Body of pancreas (tissue), 4 donors: ENCODE measurements around the gene RASA3.

ENCODE experiments used
- POLR2A ChIP-seq, 3 donors: fragments of 450-650 bp; IDR thresholded peaks; one replicate each; pipeline ENCODE4 v1.6.1; 2016; ENCODE audit warnings: antibody characterized with exemption in 3 of 3, mild to moderate bottlenecking in 2 of 3
- TF ChIP-seq, protein P1 (sequence below), 7 experiments: fragments of 450-650 bp in 4 of 7; fragments of 200-600 bp in 3 of 7; sonication (generic) in 3 of 7; IDR thresholded peaks; one replicate each; pipeline ENCODE4 v1.5.1; 2016 to 2019; ENCODE audit warnings: antibody characterized with exemption in 7 of 7

DNA sequence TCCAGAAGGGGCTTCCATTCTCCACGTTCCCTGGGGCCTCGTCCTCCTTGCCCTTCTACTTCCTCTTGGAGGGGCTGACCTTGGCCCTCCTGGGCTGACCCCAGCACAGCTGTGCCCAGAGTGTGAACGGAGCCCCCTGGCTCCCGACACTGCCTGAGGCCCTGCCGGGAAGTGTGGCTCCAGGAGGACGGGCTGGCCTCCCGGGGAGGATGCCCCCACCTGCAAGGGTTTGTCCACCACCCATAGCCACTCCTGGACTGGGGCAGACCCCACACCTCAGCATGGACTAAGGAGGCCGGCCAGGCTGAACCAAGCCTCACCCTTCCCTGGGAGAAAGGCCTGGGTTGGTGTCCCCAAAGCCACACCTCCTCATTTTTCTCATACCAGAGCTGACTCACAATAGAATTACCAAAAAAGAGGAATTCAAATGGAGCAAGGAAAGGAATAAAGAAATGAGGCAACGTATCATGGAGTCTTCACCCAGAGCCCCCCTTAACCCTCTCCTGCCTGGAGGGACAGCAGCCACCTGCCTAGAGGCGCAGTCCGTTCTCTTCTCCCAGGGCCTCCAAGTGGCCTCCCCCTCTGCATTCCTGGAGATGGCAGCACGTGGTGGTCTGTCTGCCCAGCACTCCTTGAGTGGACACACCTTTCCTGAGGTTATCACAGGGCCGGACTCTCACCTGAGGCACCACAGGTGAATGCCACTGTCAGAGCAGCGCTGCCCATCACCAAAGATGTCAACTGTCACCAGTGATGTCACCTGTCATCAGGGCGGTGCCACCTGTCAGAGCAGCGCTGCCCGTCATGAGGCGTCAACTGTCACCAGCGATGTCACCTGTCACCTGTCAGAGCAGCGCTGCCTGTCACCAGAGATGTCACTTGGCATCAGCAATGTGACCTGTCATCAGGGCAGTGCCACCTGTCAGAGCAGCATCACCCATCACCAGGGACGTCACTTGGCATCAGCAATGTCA lies 155.4 kb downstream of the RASA3 start:
- TF ChIP-seq, protein P1, sequence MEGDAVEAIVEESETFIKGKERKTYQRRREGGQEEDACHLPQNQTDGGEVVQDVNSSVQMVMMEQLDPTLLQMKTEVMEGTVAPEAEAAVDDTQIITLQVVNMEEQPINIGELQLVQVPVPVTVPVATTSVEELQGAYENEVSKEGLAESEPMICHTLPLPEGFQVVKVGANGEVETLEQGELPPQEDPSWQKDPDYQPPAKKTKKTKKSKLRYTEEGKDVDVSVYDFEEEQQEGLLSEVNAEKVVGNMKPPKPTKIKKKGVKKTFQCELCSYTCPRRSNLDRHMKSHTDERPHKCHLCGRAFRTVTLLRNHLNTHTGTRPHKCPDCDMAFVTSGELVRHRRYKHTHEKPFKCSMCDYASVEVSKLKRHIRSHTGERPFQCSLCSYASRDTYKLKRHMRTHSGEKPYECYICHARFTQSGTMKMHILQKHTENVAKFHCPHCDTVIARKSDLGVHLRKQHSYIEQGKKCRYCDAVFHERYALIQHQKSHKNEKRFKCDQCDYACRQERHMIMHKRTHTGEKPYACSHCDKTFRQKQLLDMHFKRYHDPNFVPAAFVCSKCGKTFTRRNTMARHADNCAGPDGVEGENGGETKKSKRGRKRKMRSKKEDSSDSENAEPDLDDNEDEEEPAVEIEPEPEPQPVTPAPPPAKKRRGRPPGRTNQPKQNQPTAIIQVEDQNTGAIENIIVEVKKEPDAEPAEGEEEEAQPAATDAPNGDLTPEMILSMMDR (IDR thresholded peaks at IDR 0.05) = no peak
- no peak for TF ChIP-seq POLR2A (IDR thresholded peaks at IDR 0.05)
